GM18519 (cell line): ENCODE measurements around the gene CLTCL1.
"Not testable (repeated sequence)": the region's sequence is repeated elsewhere in the genome, so short reads cannot be mapped to it uniquely, and the experiment has no call there.

ENCODE experiments used
- ATAC-seq: cut with Tn5 transposase; IDR thresholded peaks from one replicate; pipeline ENCODE4 v1.9.1; 2021; ENCODE audit warnings: mild to moderate bottlenecking, moderate library complexity; ENCODE audit not compliant: unreplicated experiment, low FRiP score

Gene CLTCL1

GRCh38 chr22:19256362-19256761, 35.2 kb downstream of the CLTCL1 start:
- ATAC-seq = not testable (repeated sequence)

- no peak for ATAC-seq
Measured at GRCh38 chr22:19253143-19253542, 38.4 kb downstream of the CLTCL1 start.

- ATAC-seq = no peak
Measured at GRCh38 chr22:19244600-19245352, 46.7 kb downstream of the CLTCL1 start.

- no peak for ATAC-seq
Measured at GRCh38 chr22:19242699-19243098, 48.8 kb downstream of the CLTCL1 start.

GRCh38 chr22:19241593-19241906, 50.0 kb downstream of the CLTCL1 start:
- ATAC-seq = no peak

- no peak for ATAC-seq
Measured at GRCh38 chr22:19240813-19241592, 50.5 kb downstream of the CLTCL1 start.

- no peak for ATAC-seq
Measured at GRCh38 chr22:19239464-19239863, 52.1 kb downstream of the CLTCL1 start.

- ATAC-seq = no peak
Measured at GRCh38 chr22:19238900-19239299, 52.6 kb downstream of the CLTCL1 start.

- ATAC-seq = no peak
Measured at GRCh38 chr22:19235874-19236273, 55.6 kb downstream of the CLTCL1 start.

- no peak for ATAC-seq
Measured at GRCh38 chr22:19234126-19234896, 57.2 kb downstream of the CLTCL1 start.

- ATAC-seq = no peak
Measured at GRCh38 chr22:19233189-19233661, 58.3 kb downstream of the CLTCL1 start.

- ATAC-seq = no peak
Measured at GRCh38 chr22:19232623-19233022, 58.9 kb downstream of the CLTCL1 start.

GRCh38 chr22:19231986-19232385, 59.5 kb downstream of the CLTCL1 start:
- no peak for ATAC-seq

- no peak for ATAC-seq
Measured at GRCh38 chr22:19229600-19229999, 61.9 kb downstream of the CLTCL1 start.

- no peak for ATAC-seq
Measured at GRCh38 chr22:19228179-19228578, 63.3 kb downstream of the CLTCL1 start.

- no peak for ATAC-seq
Measured at GRCh38 chr22:19226428-19226827, 65.1 kb downstream of the CLTCL1 start.

- no peak for ATAC-seq
Measured at GRCh38 chr22:19225560-19225959, 66.0 kb downstream of the CLTCL1 start.

- ATAC-seq = no peak
Measured at GRCh38 chr22:19224985-19225384, 66.5 kb downstream of the CLTCL1 start.

GRCh38 chr22:19224557-19224956, 67.0 kb downstream of the CLTCL1 start:
- ATAC-seq = no peak

GRCh38 chr22:19223617-19224016, 67.9 kb downstream of the CLTCL1 start:
- no peak for ATAC-seq

- ATAC-seq = no peak
Measured at GRCh38 chr22:19223110-19223509, 68.4 kb downstream of the CLTCL1 start.
